A549 treated with RU486 at 1 μM for 4 hours (cell line): ENCODE measurements around the gene AGTR2. TPM values are rescaled to one million over a fixed set of nuclear protein-coding genes. Genes with fewer than 3 reads are reported as not detected.

ENCODE experiments used
- total RNA-seq: library from RNA; stranded (reverse); fragments of 200-300 nt; extraction: Qiagen RNA extraction; gene quantifications from 5 replicates; pipeline ENCODE4 v1.2.3, GENCODE V29; 2022; ENCODE audit warnings: low read depth

Gene AGTR2, protein sequence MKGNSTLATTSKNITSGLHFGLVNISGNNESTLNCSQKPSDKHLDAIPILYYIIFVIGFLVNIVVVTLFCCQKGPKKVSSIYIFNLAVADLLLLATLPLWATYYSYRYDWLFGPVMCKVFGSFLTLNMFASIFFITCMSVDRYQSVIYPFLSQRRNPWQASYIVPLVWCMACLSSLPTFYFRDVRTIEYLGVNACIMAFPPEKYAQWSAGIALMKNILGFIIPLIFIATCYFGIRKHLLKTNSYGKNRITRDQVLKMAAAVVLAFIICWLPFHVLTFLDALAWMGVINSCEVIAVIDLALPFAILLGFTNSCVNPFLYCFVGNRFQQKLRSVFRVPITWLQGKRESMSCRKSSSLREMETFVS
- not detected in 5 replicates for total RNA-seq

DNA sequence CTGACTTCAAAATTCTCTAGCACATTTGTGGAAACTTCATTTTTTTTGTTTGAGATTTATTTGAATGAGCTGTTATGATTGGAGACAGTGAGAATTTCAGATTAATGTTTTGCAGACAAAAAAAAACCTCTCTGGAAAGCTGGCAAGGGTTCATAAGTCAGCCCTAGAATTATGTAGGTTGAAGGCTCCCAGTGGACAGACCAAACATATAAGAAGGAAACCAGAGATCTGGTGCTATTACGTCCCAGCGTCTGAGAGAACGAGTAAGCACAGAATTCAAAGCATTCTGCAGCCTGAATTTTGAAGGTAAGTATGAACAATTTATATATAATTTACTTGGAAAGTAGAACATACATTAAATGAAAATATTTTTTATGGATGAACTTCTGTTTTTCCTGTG, at the start of gene AGTR2:
Gene AGTR2, plus strand, starts transcription at position 234 of the 400 bp plus-strand sequence. CDS start 1,537 bp downstream, outside the sequence.

